H9 (cell line): Measurements from ENCODE around the gene CKM. TPM values are rescaled to one million over a fixed set of nuclear protein-coding genes. Genes with fewer than 3 reads are reported as not detected.

ENCODE experiments used
- DNase-seq: peaks from one replicate; pipeline ENCODE4 v3.0.0-alpha.2; 2017
- H2AFZ ChIP-seq: one replicate; pipeline ENCODE4 v1.6.1; 2013; ENCODE audit warnings: mild to moderate bottlenecking, low read length, control low read depth, moderate library complexity
- H2AK5ac ChIP-seq: 2 replicates; pipeline ENCODE4 v1.6.1; 2013; ENCODE audit warnings: low read length, control low read depth, mixed read lengths; ENCODE audit not compliant: insufficient read length
- H2BK120ac ChIP-seq: one replicate; pipeline ENCODE4 v1.6.1; 2013; ENCODE audit warnings: low read depth, mild to moderate bottlenecking, low read length, control low read depth, inconsistent platforms; ENCODE audit not compliant: poor library complexity, severe bottlenecking
- H2BK12ac ChIP-seq: 2 replicates; pipeline ENCODE4 v1.6.1; 2013; ENCODE audit warnings: low read length, control low read depth, mixed read lengths, low read depth; ENCODE audit not compliant: insufficient read length
- H2BK15ac ChIP-seq: 2 replicates; pipeline ENCODE4 v1.6.1; 2013; ENCODE audit warnings: low read depth, low read length, control low read depth
- H2BK20ac ChIP-seq: one replicate; pipeline ENCODE4 v1.6.1; 2013; ENCODE audit warnings: low read depth, mild to moderate bottlenecking, low read length, control low read depth, inconsistent platforms; ENCODE audit not compliant: poor library complexity, severe bottlenecking
- H2BK5ac ChIP-seq: 2 replicates; pipeline ENCODE4 v1.6.1; 2013; ENCODE audit warnings: low read length, control low read depth, mixed read lengths; ENCODE audit not compliant: insufficient read length
- H3K14ac ChIP-seq: 2 replicates; pipeline ENCODE4 v1.6.1; 2013; ENCODE audit warnings: low read length, control low read depth; ENCODE audit not compliant: insufficient read depth
- H3K18ac ChIP-seq: 2 replicates; pipeline ENCODE4 v1.6.1; 2013; ENCODE audit warnings: low read depth, mild to moderate bottlenecking, mixed read lengths, low read length, control low read depth; ENCODE audit not compliant: insufficient read length
- H3K23ac ChIP-seq: 2 replicates; pipeline ENCODE4 v1.6.1; 2013; ENCODE audit warnings: low read length, control low read depth, mixed read lengths, low read depth; ENCODE audit not compliant: insufficient read length
- H3K23me2 ChIP-seq: 2 replicates; pipeline ENCODE4 v1.6.1; 2013; ENCODE audit warnings: low read depth, mild to moderate bottlenecking, mixed read lengths, low read length, control low read depth; ENCODE audit not compliant: insufficient read length, poor library complexity, severe bottlenecking
- H3K27ac ChIP-seq: 2 replicates; pipeline ENCODE4 v1.5.1; 2013; ENCODE audit warnings: low read length, control low read depth, mixed read lengths, low read depth; ENCODE audit not compliant: insufficient read length
- H3K27me3 ChIP-seq: 2 replicates; pipeline ENCODE4 v1.6.1; 2013; ENCODE audit warnings: low read length, control low read depth, inconsistent platforms; ENCODE audit not compliant: insufficient read depth
- H3K4ac ChIP-seq: 2 replicates; pipeline ENCODE4 v1.6.1; 2013; ENCODE audit warnings: low read depth, mild to moderate bottlenecking, control low read depth, inconsistent platforms, low read length, moderate library complexity
- H3K4me1 ChIP-seq: 2 replicates; pipeline ENCODE4 v1.6.1; 2013; ENCODE audit warnings: low read length, control low read depth, inconsistent platforms; ENCODE audit not compliant: insufficient read depth
- H3K4me2 ChIP-seq: 2 replicates; pipeline ENCODE4 v1.6.1; 2013; ENCODE audit warnings: low read length, control low read depth, mixed read lengths; ENCODE audit not compliant: insufficient read length, insufficient read depth
- H3K56ac ChIP-seq: 2 replicates; pipeline ENCODE4 v1.6.1; 2013; ENCODE audit warnings: low read depth, mild to moderate bottlenecking, mixed read lengths, low read length, control low read depth; ENCODE audit not compliant: insufficient read length
- H3K79me1 ChIP-seq: 2 replicates; pipeline ENCODE4 v1.6.1; 2013; ENCODE audit warnings: low read depth, mild to moderate bottlenecking, moderate library complexity, low read length, control low read depth, inconsistent platforms; ENCODE audit not compliant: insufficient read depth, poor library complexity, severe bottlenecking
- H3K79me2 ChIP-seq: 2 replicates; pipeline ENCODE4 v1.6.1; 2013; ENCODE audit warnings: low read length, control low read depth, inconsistent platforms; ENCODE audit not compliant: insufficient read depth
- H3K9ac ChIP-seq: 2 replicates; pipeline ENCODE4 v1.6.1; 2013; ENCODE audit warnings: low read length, control low read depth, mixed read lengths; ENCODE audit not compliant: insufficient read length; ENCODE audit errors: extremely low read depth
- H3K9me3 ChIP-seq: one replicate; pipeline ENCODE4 v1.6.1; 2013; ENCODE audit warnings: low read depth, low read length, inconsistent platforms; ENCODE audit not compliant: control insufficient read depth
- H3T11ph ChIP-seq: one replicate; pipeline ENCODE4 v1.6.1; 2013; ENCODE audit warnings: mild to moderate bottlenecking, low read length, control low read depth, inconsistent platforms
- H4K20me1 ChIP-seq: one replicate; pipeline ENCODE4 v1.6.1; 2013; ENCODE audit not compliant: control insufficient read depth, insufficient read length, insufficient read depth
- H4K5ac ChIP-seq: 2 replicates; pipeline ENCODE4 v1.6.1; 2013; ENCODE audit warnings: low read depth, mild to moderate bottlenecking, mixed read lengths, low read length, control low read depth; ENCODE audit not compliant: insufficient read length
- H4K8ac ChIP-seq: replicated peaks from 2 replicates; pipeline ENCODE4 v1.6.1; 2013; ENCODE audit warnings: low read length, control low read depth, mixed read lengths, low read depth; ENCODE audit not compliant: insufficient read length
- H4K91ac ChIP-seq: 2 replicates; pipeline ENCODE4 v1.6.1; 2013; ENCODE audit warnings: low read depth, mild to moderate bottlenecking, moderate library complexity, mixed read lengths, low read length, control low read depth; ENCODE audit not compliant: insufficient read length
- H3K27ac Mint-ChIP-seq, 3 experiments: 2 replicates in 2 of 3; 3 replicates in 1 of 3; pipeline ENCODE4 v1.8.0; 2020 to 2021; ENCODE audit warnings: mixed read lengths in 3 of 3, mild to moderate bottlenecking in 1 of 3, moderate library complexity in 1 of 3
- H3K27me3 Mint-ChIP-seq: 2 replicates; pipeline ENCODE4 v1.8.0; 2021; ENCODE audit warnings: low read depth, mild to moderate bottlenecking, moderate library complexity, mixed read lengths
- H3K36me3 Mint-ChIP-seq, 3 experiments: 2 replicates in 2 of 3; 3 replicates in 1 of 3; pipeline ENCODE4 v1.8.0; 2020 to 2021; ENCODE audit warnings: low read depth in 3 of 3, mixed read lengths in 3 of 3; ENCODE audit not compliant: insufficient read depth in 1 of 3
- H3K4me1 Mint-ChIP-seq, 2 experiments: 2 replicates each; pipeline ENCODE4 v1.8.0; 2020; ENCODE audit warnings: mixed read lengths in 2 of 2
- H3K4me3 Mint-ChIP-seq, 2 experiments: 2 replicates in 1 of 2; 3 replicates in 1 of 2; pipeline ENCODE4 v1.8.0; 2020 to 2021; ENCODE audit warnings: mild to moderate bottlenecking in 2 of 2, mixed read lengths in 2 of 2, moderate library complexity in 1 of 2
- H3K9me3 Mint-ChIP-seq, 2 experiments: 2 replicates in 1 of 2; 3 replicates in 1 of 2; pipeline ENCODE4 v1.8.0; 2020; ENCODE audit warnings: mild to moderate bottlenecking in 2 of 2, mixed read lengths in 2 of 2, moderate library complexity in 1 of 2
- CTCF ChIP-seq: fragments of 200-600 bp; sonication (generic); conservative IDR thresholded peaks from 3 replicates; pipeline ENCODE4 v1.8.0; 2021; ENCODE audit warnings: antibody characterized with exemption, mild to moderate bottlenecking
- WGBS: extraction: QIAGEN DNeasy Blood & Tissue Kit; methylation state at CpG from one replicate; pipeline ENCODE4 v1.1.7; 2013; ENCODE audit warnings: missing lambda C conversion rate, low lambda C conversion rate, mixed read lengths; ENCODE audit not compliant: insufficient read length; ENCODE audit errors: extremely low coverage; 5-methylcytosine and 5-hydroxymethylcytosine counted together
- total RNA-seq: library from RNA; stranded (reverse); gene quantifications from 2 replicates; pipeline ENCODE4 v1.2.1, GENCODE V29; 2021

The CKM gene
- total RNA-seq, 1 experiment from 2014 or later = not detected

- no peak overlapping the region; a peak in 1 of 5 replicates for H3K4me3 Mint-ChIP-seq
- Histone ChIP-seq H3K4me1 (no peaks in the 10 kb centered on the region), H2BK20ac (no peak overlapping the region), H2BK5ac (no peak overlapping the region), H3K23me2 (no peaks in the 10 kb centered on the region), H3K9ac (no peak overlapping the region), H4K91ac (no peak overlapping the region), H3K27me3 (no peaks in the 10 kb centered on the region), H2BK15ac (no peak overlapping the region), H3K9me3 (no peaks in the 10 kb centered on the region), H3K23ac (no peak overlapping the region), H4K8ac (no peak overlapping the region), H3K79me1 (no peaks in the 10 kb centered on the region), H4K20me1 (no peaks in the 10 kb centered on the region), H3K18ac (no peak overlapping the region), H2BK120ac (no peak overlapping the region), H2AK5ac (no peak overlapping the region), H3K14ac (no peak overlapping the region), H2AFZ (no peak overlapping the region), H3K27ac (no peak overlapping the region), H3K4ac (no peak overlapping the region), H3T11ph (no peak overlapping the region), H2BK12ac (no peak overlapping the region), H3K4me2 (no peak overlapping the region), H4K5ac (no peak overlapping the region), H3K56ac (no peak overlapping the region), H3K79me2 (no peaks in the 10 kb centered on the region)
- peaks cover 0 to 4% of the 10 kb centered on the region in 2 experiments; a peak in 2 of 4 replicates for H3K4me1 Mint-ChIP-seq
- no peaks in the 10 kb centered on the region for H3K9me3 Mint-ChIP-seq
- no peak for TF ChIP-seq CTCF
- no CpG with 5 or more reads among the region's 5 CpGs for WGBS
- H3K27me3 Mint-ChIP-seq = peaks cover 3% of the 10 kb centered on the region; the same call in 1 of the 2 replicates
- no peak overlapping the region for H3K27ac Mint-ChIP-seq
- no peak for DNase-seq
- H3K36me3 Mint-ChIP-seq = peaks cover 23 to 51% (median 29%) of the 10 kb centered on the region in 3 experiments
Measured at GRCh38 chr19:45298264-45298663, 24.4 kb downstream of the CKM start.
